ENCODE data around the gene FSIP2. TPM values are rescaled to one million over a fixed set of nuclear protein-coding genes. Genes with fewer than 3 reads are reported as not detected.

FSIP2 gene
- total and polyA plus RNA-seq, 2 of the 8 experiments (the other 6 are each of a cell fraction or from before 2014, with no cell fraction given): 0.47 to 1.4 TPM

DNA sequence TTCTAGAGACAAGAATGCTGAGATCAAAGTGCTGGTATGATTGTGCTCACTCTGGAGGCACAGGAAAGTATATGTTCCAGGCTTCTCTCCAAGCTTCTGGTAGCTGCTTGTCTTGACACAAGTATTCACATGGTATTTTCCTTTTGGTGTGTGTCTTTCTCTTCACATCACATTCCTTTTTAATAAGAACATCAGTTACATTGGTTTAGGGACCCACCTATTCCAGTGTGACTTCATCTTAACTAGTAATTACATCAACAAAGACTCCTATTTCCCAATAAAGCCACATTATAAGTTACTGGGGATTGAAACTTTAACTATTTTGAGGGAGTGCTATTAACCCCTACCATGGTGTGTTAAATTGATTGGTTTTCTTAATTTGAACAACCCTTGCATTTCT is 119.1 kb downstream of the FSIP2 start (continued):
- TF ChIP-seq GTF2F1 (IDR thresholded peaks at IDR 0.05; ENCODE audit: borderline replicate concordance, low read depth, low read length): no peak
- TF ChIP-seq, protein P1, sequence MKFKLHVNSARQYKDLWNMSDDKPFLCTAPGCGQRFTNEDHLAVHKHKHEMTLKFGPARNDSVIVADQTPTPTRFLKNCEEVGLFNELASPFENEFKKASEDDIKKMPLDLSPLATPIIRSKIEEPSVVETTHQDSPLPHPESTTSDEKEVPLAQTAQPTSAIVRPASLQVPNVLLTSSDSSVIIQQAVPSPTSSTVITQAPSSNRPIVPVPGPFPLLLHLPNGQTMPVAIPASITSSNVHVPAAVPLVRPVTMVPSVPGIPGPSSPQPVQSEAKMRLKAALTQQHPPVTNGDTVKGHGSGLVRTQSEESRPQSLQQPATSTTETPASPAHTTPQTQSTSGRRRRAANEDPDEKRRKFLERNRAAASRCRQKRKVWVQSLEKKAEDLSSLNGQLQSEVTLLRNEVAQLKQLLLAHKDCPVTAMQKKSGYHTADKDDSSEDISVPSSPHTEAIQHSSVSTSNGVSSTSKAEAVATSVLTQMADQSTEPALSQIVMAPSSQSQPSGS (IDR thresholded peaks at IDR 0.05; ENCODE audit: low read length): no peak
- TF ChIP-seq, protein P2, sequence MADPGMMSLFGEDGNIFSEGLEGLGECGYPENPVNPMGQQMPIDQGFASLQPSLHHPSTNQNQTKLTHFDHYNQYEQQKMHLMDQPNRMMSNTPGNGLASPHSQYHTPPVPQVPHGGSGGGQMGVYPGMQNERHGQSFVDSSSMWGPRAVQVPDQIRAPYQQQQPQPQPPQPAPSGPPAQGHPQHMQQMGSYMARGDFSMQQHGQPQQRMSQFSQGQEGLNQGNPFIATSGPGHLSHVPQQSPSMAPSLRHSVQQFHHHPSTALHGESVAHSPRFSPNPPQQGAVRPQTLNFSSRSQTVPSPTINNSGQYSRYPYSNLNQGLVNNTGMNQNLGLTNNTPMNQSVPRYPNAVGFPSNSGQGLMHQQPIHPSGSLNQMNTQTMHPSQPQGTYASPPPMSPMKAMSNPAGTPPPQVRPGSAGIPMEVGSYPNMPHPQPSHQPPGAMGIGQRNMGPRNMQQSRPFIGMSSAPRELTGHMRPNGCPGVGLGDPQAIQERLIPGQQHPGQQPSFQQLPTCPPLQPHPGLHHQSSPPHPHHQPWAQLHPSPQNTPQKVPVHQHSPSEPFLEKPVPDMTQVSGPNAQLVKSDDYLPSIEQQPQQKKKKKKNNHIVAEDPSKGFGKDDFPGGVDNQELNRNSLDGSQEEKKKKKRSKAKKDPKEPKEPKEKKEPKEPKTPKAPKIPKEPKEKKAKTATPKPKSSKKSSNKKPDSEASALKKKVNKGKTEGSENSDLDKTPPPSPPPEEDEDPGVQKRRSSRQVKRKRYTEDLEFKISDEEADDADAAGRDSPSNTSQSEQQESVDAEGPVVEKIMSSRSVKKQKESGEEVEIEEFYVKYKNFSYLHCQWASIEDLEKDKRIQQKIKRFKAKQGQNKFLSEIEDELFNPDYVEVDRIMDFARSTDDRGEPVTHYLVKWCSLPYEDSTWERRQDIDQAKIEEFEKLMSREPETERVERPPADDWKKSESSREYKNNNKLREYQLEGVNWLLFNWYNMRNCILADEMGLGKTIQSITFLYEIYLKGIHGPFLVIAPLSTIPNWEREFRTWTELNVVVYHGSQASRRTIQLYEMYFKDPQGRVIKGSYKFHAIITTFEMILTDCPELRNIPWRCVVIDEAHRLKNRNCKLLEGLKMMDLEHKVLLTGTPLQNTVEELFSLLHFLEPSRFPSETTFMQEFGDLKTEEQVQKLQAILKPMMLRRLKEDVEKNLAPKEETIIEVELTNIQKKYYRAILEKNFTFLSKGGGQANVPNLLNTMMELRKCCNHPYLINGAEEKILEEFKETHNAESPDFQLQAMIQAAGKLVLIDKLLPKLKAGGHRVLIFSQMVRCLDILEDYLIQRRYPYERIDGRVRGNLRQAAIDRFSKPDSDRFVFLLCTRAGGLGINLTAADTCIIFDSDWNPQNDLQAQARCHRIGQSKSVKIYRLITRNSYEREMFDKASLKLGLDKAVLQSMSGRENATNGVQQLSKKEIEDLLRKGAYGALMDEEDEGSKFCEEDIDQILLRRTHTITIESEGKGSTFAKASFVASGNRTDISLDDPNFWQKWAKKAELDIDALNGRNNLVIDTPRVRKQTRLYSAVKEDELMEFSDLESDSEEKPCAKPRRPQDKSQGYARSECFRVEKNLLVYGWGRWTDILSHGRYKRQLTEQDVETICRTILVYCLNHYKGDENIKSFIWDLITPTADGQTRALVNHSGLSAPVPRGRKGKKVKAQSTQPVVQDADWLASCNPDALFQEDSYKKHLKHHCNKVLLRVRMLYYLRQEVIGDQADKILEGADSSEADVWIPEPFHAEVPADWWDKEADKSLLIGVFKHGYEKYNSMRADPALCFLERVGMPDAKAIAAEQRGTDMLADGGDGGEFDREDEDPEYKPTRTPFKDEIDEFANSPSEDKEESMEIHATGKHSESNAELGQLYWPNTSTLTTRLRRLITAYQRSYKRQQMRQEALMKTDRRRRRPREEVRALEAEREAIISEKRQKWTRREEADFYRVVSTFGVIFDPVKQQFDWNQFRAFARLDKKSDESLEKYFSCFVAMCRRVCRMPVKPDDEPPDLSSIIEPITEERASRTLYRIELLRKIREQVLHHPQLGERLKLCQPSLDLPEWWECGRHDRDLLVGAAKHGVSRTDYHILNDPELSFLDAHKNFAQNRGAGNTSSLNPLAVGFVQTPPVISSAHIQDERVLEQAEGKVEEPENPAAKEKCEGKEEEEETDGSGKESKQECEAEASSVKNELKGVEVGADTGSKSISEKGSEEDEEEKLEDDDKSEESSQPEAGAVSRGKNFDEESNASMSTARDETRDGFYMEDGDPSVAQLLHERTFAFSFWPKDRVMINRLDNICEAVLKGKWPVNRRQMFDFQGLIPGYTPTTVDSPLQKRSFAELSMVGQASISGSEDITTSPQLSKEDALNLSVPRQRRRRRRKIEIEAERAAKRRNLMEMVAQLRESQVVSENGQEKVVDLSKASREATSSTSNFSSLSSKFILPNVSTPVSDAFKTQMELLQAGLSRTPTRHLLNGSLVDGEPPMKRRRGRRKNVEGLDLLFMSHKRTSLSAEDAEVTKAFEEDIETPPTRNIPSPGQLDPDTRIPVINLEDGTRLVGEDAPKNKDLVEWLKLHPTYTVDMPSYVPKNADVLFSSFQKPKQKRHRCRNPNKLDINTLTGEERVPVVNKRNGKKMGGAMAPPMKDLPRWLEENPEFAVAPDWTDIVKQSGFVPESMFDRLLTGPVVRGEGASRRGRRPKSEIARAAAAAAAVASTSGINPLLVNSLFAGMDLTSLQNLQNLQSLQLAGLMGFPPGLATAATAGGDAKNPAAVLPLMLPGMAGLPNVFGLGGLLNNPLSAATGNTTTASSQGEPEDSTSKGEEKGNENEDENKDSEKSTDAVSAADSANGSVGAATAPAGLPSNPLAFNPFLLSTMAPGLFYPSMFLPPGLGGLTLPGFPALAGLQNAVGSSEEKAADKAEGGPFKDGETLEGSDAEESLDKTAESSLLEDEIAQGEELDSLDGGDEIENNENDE (IDR thresholded peaks at IDR 0.05; ENCODE audit: insufficient replicate concordance, low read length): no peak
- no peak for TF ChIP-seq ASH2L (IDR thresholded peaks at IDR 0.05; ENCODE audit: low read length)
- TF ChIP-seq YY1 (IDR thresholded peaks at IDR 0.05; ENCODE audit: low read depth, low read length): no peak

Measured in H1 (cell line).